Transverse colon (tissue), 4 donors: ENCODE measurements around the gene SHOX. TPM values are rescaled to one million over a fixed set of nuclear protein-coding genes. Genes with fewer than 3 reads are reported as not detected.
"Not testable (repeated sequence)": the region's sequence is repeated elsewhere in the genome, so short reads cannot be mapped to it uniquely, and the experiment has no call there.

Source experiments
- DNase-seq: peaks from one replicate; pipeline ENCODE4 v3.0.0-alpha.2; 2019
- H3K27ac ChIP-seq, 4 donors: fragments of 200-600 bp; sonication (generic); 2 replicates each; pipeline ENCODE4 v1.5.1; 2016 to 2018; ENCODE audit warnings: inconsistent platforms in 4 of 4
- H3K27me3 ChIP-seq: fragments of 200-600 bp; sonication (generic); 2 replicates; pipeline ENCODE4 v1.5.1; 2017; ENCODE audit warnings: inconsistent platforms
- H3K36me3 ChIP-seq, 4 donors: fragments of 200-600 bp; sonication (generic); 2 replicates each; pipeline ENCODE4 v1.5.1; 2017 to 2019; ENCODE audit warnings: inconsistent platforms in 4 of 4
- H3K4me1 ChIP-seq, 4 donors: fragments of 200-600 bp; sonication (generic); 2 replicates each; pipeline ENCODE4 v1.5.1; 2017 to 2020; ENCODE audit warnings: inconsistent platforms in 4 of 4
- H3K4me3 ChIP-seq, 4 donors: fragments of 200-600 bp; sonication (generic); 1 replicate in 1 of 4; 2 replicates in 3 of 4; pipeline versions ENCODE4 v1.5.1 to v1.6.1; 2017 to 2019; ENCODE audit warnings: inconsistent platforms in 4 of 4
- H3K9me3 ChIP-seq, 2 donors: fragments of 200-600 bp; sonication (generic); 2 replicates each; pipeline ENCODE4 v1.5.1; 2017 to 2019; ENCODE audit warnings: inconsistent platforms in 2 of 2
- EP300 ChIP-seq: sonication (generic); formaldehyde crosslinking; IDR thresholded peaks from one replicate; pipeline ENCODE4 v1.6.1; 2017; ENCODE audit warnings: antibody characterized with exemption, low read depth
- POLR2A ChIP-seq: fragments of 450-650 bp; IDR thresholded peaks from one replicate; pipeline ENCODE4 v1.6.1; 2016; ENCODE audit warnings: antibody characterized with exemption, mild to moderate bottlenecking, moderate library complexity
- POLR2AphosphoS5 ChIP-seq, 3 donors: sonication (generic); formaldehyde crosslinking; IDR thresholded peaks; one replicate each; pipeline ENCODE4 v1.6.1; 2016; ENCODE audit warnings: antibody characterized with exemption in 3 of 3
- WGBS, 2 donors: methylation state at CpG; one replicate each; pipeline ENCODE4 v1.1.5; 2018; ENCODE audit warnings: low coverage in 1 of 2; 5-methylcytosine and 5-hydroxymethylcytosine counted together
- in situ Hi-C, 4 donors: fragments of 200-750 bp; cut with MboI; loops; one replicate each; pipeline versions ENCODE4 v1.15.0 to v1.15.1; 2017; ENCODE audit warnings: low sequenced_read_pairs in 3 of 4, low pct_ligation_motif_present in 1 of 4, low pct_unique_long_range_greater_than_20kb in 1 of 4
- intact Hi-C: fragments of 100-400 bp; cut with DNase I; formaldehyde crosslinking; loops from one replicate; pipeline ENCODE4 v1.15.1; 2023; ENCODE audit warnings: low total_unique reads
- total RNA-seq, 4 donors: library from RNA; depleted of rRNA; stranded (reverse); fragments of >200 nt; gene quantifications; one replicate each; pipeline ENCODE4 v1.1.0, GENCODE V29; 2016
- TF ChIP-seq, protein P1 (sequence below), 5 experiments: fragments of 200-600 bp in 3 of 5; fragments of 450-650 bp in 2 of 5; sonication (generic) in 3 of 5; IDR thresholded peaks; 1 replicate in 2 of 5; 2 replicates in 3 of 5; pipeline ENCODE4 v1.5.1; 2016 to 2017; ENCODE audit warnings: antibody characterized with exemption in 5 of 5, inconsistent platforms in 3 of 5, mild to moderate bottlenecking in 2 of 5, moderate library complexity in 1 of 5

Gene SHOX
- total RNA-seq, 4 donors from 2014 or later, result 0.14 to 2.6 (median 0.16) TPM; not detected in 1

DNA sequence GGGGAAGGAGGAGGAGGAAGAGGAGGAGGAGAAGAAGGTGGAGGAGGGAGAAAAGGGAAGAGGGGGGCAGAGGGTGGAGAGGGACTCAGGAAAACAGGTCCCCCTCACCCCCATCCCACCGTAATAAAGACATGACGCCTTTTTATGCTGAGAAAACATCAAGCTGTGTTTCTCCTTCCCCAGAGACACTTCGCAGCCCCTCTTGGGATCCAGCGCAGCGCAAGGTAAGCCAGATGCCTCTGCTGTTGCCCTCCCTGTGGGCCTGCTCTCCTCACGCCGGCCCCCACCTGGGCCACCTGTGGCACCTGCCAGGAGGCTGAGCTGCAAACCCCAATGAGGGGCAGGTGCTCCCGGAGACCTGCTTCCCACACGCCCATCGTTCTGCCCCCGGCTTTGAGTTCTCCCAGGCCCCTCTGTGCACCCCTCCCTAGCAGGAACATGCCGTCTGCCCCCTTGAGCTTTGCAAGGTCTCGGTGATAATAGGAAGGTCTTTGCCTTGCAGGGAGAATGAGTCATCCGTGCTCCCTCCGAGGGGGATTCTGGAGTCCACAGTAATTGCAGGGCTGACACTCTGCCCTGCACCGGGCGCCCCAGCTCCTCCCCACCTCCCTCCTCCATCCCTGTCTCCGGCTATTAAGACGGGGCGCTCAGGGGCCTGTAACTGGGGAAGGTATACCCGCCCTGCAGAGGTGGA is 45.3 kb upstream of the SHOX start:
- DNase-seq, result no peak
- Histone ChIP-seq H3K27ac (no peak overlapping the region), H3K27me3 (no peaks in the 10 kb centered on the region), H3K36me3 (no peaks in the 10 kb centered on the region), H3K4me3 (no peak overlapping the region), H3K9me3 (no peaks in the 10 kb centered on the region), H3K4me1 (no peaks in the 10 kb centered on the region)
- in situ Hi-C loops, result no loop called here
- intact Hi-C loops, result no loop called here
- 37 to 40% methylated on average over 1 to 20 of the region's 21 CpGs for WGBS, 2 donors
- no peak for TF ChIP-seq POLR2A
- TF ChIP-seq, protein P1, sequence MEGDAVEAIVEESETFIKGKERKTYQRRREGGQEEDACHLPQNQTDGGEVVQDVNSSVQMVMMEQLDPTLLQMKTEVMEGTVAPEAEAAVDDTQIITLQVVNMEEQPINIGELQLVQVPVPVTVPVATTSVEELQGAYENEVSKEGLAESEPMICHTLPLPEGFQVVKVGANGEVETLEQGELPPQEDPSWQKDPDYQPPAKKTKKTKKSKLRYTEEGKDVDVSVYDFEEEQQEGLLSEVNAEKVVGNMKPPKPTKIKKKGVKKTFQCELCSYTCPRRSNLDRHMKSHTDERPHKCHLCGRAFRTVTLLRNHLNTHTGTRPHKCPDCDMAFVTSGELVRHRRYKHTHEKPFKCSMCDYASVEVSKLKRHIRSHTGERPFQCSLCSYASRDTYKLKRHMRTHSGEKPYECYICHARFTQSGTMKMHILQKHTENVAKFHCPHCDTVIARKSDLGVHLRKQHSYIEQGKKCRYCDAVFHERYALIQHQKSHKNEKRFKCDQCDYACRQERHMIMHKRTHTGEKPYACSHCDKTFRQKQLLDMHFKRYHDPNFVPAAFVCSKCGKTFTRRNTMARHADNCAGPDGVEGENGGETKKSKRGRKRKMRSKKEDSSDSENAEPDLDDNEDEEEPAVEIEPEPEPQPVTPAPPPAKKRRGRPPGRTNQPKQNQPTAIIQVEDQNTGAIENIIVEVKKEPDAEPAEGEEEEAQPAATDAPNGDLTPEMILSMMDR (IDR thresholded peaks at IDR 0.05), result no peak
- no peak for TF ChIP-seq EP300
- TF ChIP-seq POLR2AphosphoS5 (IDR thresholded peaks at IDR 0.05), result no peak

DNA sequence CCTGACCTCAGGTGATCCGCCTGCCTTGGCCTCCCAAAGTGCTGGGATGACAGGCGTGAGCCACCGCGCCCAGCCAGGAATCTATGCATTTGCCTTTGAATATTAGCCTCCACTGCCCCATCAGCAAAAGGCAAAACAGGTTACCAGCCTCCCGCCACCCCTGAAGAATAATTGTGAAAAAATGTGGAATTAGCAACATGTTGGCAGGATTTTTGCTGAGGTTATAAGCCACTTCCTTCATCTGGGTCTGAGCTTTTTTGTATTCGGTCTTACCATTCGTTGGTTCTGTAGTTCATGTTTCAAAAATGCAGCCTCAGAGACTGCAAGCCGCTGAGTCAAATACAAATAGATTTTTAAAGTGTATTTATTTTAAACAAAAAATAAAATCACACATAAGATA is 44.2 kb upstream of the SHOX start:
- 80 to 84% methylated on average over 3 to 8 of the region's 8 CpGs for WGBS, 2 donors
- no peaks in the 10 kb centered on the region for H3K9me3 ChIP-seq
- TF ChIP-seq, protein P1 (IDR thresholded peaks at IDR 0.05), result no peak
- no peak for TF ChIP-seq POLR2AphosphoS5 (IDR thresholded peaks at IDR 0.05)
- TF ChIP-seq EP300, result no peak
- no peak for TF ChIP-seq POLR2A

DNA sequence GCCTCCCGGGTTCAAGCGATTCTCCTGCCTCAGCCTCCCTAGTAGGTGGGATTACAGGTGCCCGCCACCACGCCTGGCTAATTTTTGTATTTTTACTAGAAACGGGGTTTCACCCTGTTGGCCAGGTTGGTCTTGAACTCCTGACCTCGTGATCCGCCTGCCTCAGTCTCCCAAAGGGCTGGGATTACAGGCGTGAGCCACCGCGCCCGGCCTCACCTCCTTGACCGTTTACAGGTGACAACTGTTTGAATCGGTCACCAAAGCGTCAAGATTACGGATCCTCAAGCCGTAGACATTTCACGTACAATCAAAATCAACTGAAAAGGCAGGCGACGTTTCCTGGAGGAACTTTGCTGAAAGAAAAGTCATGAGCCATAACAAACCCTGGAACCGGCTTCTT is 41.3 kb upstream of the SHOX start:
- H3K4me1 ChIP-seq, H3K4me3 ChIP-seq, DNase-seq, H3K9me3 ChIP-seq, H3K27ac ChIP-seq, intact Hi-C loops, H3K27me3 ChIP-seq, H3K36me3 ChIP-seq, in situ Hi-C loops: not testable (repeated sequence)
- 89 to 91% methylated on average over 9 to 20 of the region's 20 CpGs for WGBS, 2 donors

More for the DNA sequence above, 44.2 kb upstream of the SHOX start:
- intact Hi-C loops, result no loop called here
- H3K27me3 ChIP-seq, result no peaks in the 10 kb centered on the region
- in situ Hi-C loops, result no loop called here
- H3K4me1 ChIP-seq, result no peaks in the 10 kb centered on the region
- no peaks in the 10 kb centered on the region for H3K36me3 ChIP-seq
- no peak overlapping the region for H3K4me3 ChIP-seq
- no peak for DNase-seq
- no peak overlapping the region for H3K27ac ChIP-seq

DNA sequence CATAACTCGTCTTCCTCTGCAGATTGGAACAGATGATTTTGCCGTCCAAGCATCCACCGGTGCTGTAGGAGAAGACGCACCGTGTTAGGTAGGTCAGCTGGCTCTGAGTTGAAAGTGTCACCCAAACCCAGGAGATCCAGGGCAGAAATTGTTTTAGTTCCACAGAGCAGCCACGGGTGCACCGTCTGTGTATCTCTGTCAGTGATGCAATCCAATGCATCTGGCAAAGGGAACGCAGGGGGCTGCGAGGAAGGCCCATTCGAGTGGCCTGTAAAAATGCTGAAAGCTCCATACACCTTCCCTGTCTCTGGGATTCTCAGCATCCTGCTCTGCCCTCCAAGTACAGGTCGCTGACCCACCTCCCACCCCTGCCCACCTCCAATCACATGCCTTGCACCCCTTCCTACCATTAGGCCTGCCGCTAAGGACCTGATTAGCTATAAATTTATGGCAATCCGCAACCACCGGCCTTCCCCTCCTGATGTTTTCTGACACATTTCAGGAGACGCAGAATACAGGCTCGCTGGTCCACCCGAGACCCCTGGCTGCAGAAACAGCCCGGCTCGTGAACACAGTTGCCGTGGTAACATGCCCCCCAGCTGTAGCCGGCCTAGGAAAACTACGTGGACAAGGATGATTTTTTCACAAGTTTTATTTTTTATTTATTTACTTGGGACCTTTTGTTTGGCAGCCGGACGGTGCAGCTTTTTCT is 39.7 kb upstream of the SHOX start:
- Histone ChIP-seq H3K27me3 (no peaks in the 10 kb centered on the region), H3K4me3 (no peak overlapping the region), H3K36me3 (no peaks in the 10 kb centered on the region), H3K27ac (no peak overlapping the region), H3K4me1 (no peaks in the 10 kb centered on the region), H3K9me3 (no peaks in the 10 kb centered on the region)
- TF ChIP-seq, protein P1 (IDR thresholded peaks at IDR 0.05), result no peak
- TF ChIP-seq EP300 (no peak), POLR2AphosphoS5 (IDR thresholded peaks at IDR 0.05) (no peak), POLR2A (no peak)
- no peak for DNase-seq
- intact Hi-C loops, result no loop called here
- 67 to 69% methylated on average over 6 to 24 of the region's 24 CpGs for WGBS, 2 donors
- in situ Hi-C loops, result no loop called here
